ENCODE results near the gene TENM3.

GRCh38 chr4:182245541-182246215, 2.5 kb downstream of the TENM3 start:
- TF ChIP-seq CTCF (conservative IDR thresholded peaks at IDR 0.05), result no peak
- no peak for TF ChIP-seq ZFX (IDR thresholded peaks at IDR 0.05)

All from C4-2B (cell line).